HG03520 (cell line): ENCODE data around the gene ABLIM2.

Experiments
- ATAC-seq: cut with Tn5 transposase; IDR thresholded peaks from one replicate; pipeline ENCODE4 v1.9.1; 2021; ENCODE audit warnings: mild to moderate bottlenecking, moderate library complexity; ENCODE audit not compliant: unreplicated experiment

ABLIM2 gene

GRCh38 chr4:7968262-7968896, 190.2 kb downstream of the ABLIM2 start:
- ATAC-seq: no peak

- no peak for ATAC-seq
Measured at GRCh38 chr4:7967501-7968261, 190.9 kb downstream of the ABLIM2 start.

GRCh38 chr4:7967063-7967440, 191.6 kb downstream of the ABLIM2 start:
- ATAC-seq: no peak

- ATAC-seq: no peak
Measured at GRCh38 chr4:7966281-7967062, 192.1 kb downstream of the ABLIM2 start.

- ATAC-seq: no peak
Measured at GRCh38 chr4:7964890-7965662, 193.5 kb downstream of the ABLIM2 start.

GRCh38 chr4:7964459-7964858, 194.2 kb downstream of the ABLIM2 start:
- no peak for ATAC-seq

- no peak for ATAC-seq
Measured at GRCh38 chr4:7963691-7964090, 194.9 kb downstream of the ABLIM2 start.

- no peak for ATAC-seq
Measured at GRCh38 chr4:7962609-7963508, 195.8 kb downstream of the ABLIM2 start.

- ATAC-seq: peak; percentile 43
Measured at GRCh38 chr4:7960790-7961655, 197.6 kb downstream of the ABLIM2 start.

- no peak for ATAC-seq
Measured at GRCh38 chr4:7960017-7960789, 198.4 kb downstream of the ABLIM2 start.

- ATAC-seq: no peak
Measured at GRCh38 chr4:7959078-7959477, 199.5 kb downstream of the ABLIM2 start.

GRCh38 chr4:7956934-7957656, 201.5 kb downstream of the ABLIM2 start:
- no peak for ATAC-seq

GRCh38 chr4:7956270-7956808, 202.3 kb downstream of the ABLIM2 start:
- no peak for ATAC-seq

GRCh38 chr4:7955393-7955792, 203.2 kb downstream of the ABLIM2 start:
- ATAC-seq: no peak

GRCh38 chr4:7952615-7953014, 206.0 kb downstream of the ABLIM2 start:
- no peak for ATAC-seq

GRCh38 chr4:7950301-7951092, 208.1 kb downstream of the ABLIM2 start:
- ATAC-seq: no peak

GRCh38 chr4:7949759-7950158, 208.9 kb downstream of the ABLIM2 start:
- no peak for ATAC-seq
